Measurements from ENCODE around the gene FYTTD1. TPM values are rescaled to one million over a fixed set of nuclear protein-coding genes. Genes with fewer than 3 reads are reported as not detected.

FYTTD1 gene
- total and polyA plus RNA-seq, 2 of the 4 experiments (the other 2 are of a cell fraction): 20.4 to 50.2 TPM

GRCh38 chr3:197809356-197810020, 59.8 kb downstream of the FYTTD1 start:
- Histone ChIP-seq H4K91ac (ENCODE audit: insufficient read depth, low read depth, low read length) (0 out of 2 replicates have a peak overlapping the region, but pooled peaks have one; percentile 16), H3K23ac (ENCODE audit: low read depth, low read length) (no peak overlapping the region; the same call in 1 of the 2 replicates), H3K27ac (ENCODE audit: insufficient read depth, low read length) (peak overlapping the region; percentile 54; the same call in 1 of the 2 replicates), H3K18ac (ENCODE audit: low read depth, low read length) (peak overlapping the region; percentile 86; the same call in 1 of the 2 replicates), H3K9me3 (ENCODE audit: control insufficient read depth, insufficient read depth, low read length) (no peaks in the 10 kb centered on the region), H2BK15ac (ENCODE audit: low read depth, low read length) (no peak overlapping the region), H3K4me3 (ENCODE audit: insufficient read depth, low read depth, low read length) (peak overlapping the region; percentile 10; the same call in 1 of the 2 replicates), H3K14ac (replicated peaks; ENCODE audit: low read depth, low read length) (peak overlapping the region; percentile 45; the same call in 1 of the 2 replicates), H3K56ac (ENCODE audit: extremely low read depth, insufficient read depth, low read length) (no peak overlapping the region), H2AK5ac (ENCODE audit: low read depth, low read length) (no peak overlapping the region), H2AFZ (replicated peaks; ENCODE audit: low read length, poor library complexity) (no peak overlapping the region), H3K9ac (ENCODE audit: low read depth, low read length) (no peak overlapping the region; the same call in 1 of the 2 replicates), H3K36me3 (ENCODE audit: control insufficient read depth, insufficient read depth, low read length) (no peaks in the 10 kb centered on the region), H3K4me1 (ENCODE audit: control insufficient read depth, insufficient read depth, low read length) (peaks cover 19% of the 10 kb centered on the region), H4K8ac (ENCODE audit: low read depth in 2 of 2, low read length in 2 of 2) (peak overlapping the region in 1 of 2 experiments; percentile 19; a peak in 1 of 4 replicates), H4K5ac (ENCODE audit: low read depth, low read length) (peak overlapping the region; percentile 35; the same call in 1 of the 2 replicates), H2AK9ac (replicated peaks; ENCODE audit: low read depth, low read length, poor library complexity) (no peak overlapping the region), H2BK20ac (ENCODE audit: low read depth, low read length) (no peak overlapping the region), H2BK120ac (ENCODE audit: low read depth, low read length) (no peak overlapping the region), H3K4me2 (ENCODE audit: low read depth, low read length) (peak overlapping the region; percentile 94), H3K9me1 (ENCODE audit: insufficient read depth, low read length) (peaks cover 8% of the 10 kb centered on the region), H3K27me3 (ENCODE audit: control insufficient read depth, insufficient read depth, low read length) (no peaks in the 10 kb centered on the region), H3K4ac (ENCODE audit: low read depth, low read length) (peak overlapping the region; percentile 31; the same call in 1 of the 2 replicates), H2BK5ac (ENCODE audit: low read depth, low read length, poor library complexity, severe bottlenecking) (peak overlapping the region; percentile 84), H3K79me1 (ENCODE audit: low read depth in 1 of 2, low read length in 2 of 2) (peaks cover 14 to 51% of the 10 kb centered on the region in 2 experiments), H4K20me1 (ENCODE audit: insufficient read depth, low read length) (peaks cover 46% of the 10 kb centered on the region)
- dilution Hi-C loops (cut with HindIII; ENCODE audit: low sequenced_read_pairs, unreplicated experiment) (no loop called here), in situ Hi-C loops (cut with MboI; ENCODE audit: low sequenced_read_pairs) (no loop called here), intact Hi-C loops (cut with micrococcal nuclease) (no loop called here)
- POLR2A ChIA-PET (ENCODE audit: unreplicated experiment): no interaction called here
- ATAC-seq (ENCODE audit: low read depth): peak; percentile 71
- CTCF ChIA-PET: no interaction called here
- BruUV-seq (replicated peaks): no TSS peak
- TF ChIP-seq RFX5 (IDR thresholded peaks at IDR 0.05; ENCODE audit: low read depth, low read length): no peak
- TF ChIP-seq, protein P1, sequence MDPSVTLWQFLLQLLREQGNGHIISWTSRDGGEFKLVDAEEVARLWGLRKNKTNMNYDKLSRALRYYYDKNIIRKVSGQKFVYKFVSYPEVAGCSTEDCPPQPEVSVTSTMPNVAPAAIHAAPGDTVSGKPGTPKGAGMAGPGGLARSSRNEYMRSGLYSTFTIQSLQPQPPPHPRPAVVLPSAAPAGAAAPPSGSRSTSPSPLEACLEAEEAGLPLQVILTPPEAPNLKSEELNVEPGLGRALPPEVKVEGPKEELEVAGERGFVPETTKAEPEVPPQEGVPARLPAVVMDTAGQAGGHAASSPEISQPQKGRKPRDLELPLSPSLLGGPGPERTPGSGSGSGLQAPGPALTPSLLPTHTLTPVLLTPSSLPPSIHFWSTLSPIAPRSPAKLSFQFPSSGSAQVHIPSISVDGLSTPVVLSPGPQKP (IDR thresholded peaks at IDR 0.05; ENCODE audit: borderline replicate concordance, low read depth, low read length): no peak
- TF ChIP-seq MXI1 (IDR thresholded peaks at IDR 0.05; ENCODE audit: borderline replicate concordance, low read depth, low read length): no peak
- no peak for TF ChIP-seq USF2 (IDR thresholded peaks at IDR 0.05; ENCODE audit: low read depth, low read length)
- no peak for TF ChIP-seq RAD21 (IDR thresholded peaks at IDR 0.05; ENCODE audit: low read length)
- no peak for TF ChIP-seq CTCF (conservative IDR thresholded peaks at IDR 0.05; ENCODE audit: low read depth, low read length)
- no peak for TF ChIP-seq CHD1 (IDR thresholded peaks at IDR 0.05; ENCODE audit: low read depth, low read length)
- TF ChIP-seq FOS (IDR thresholded peaks at IDR 0.05; ENCODE audit: low read depth, low read length): no peak
- TF ChIP-seq BHLHE40 (IDR thresholded peaks at IDR 0.05; ENCODE audit: low read depth, low read length): no peak
- no peak for TF ChIP-seq SMC3 (IDR thresholded peaks at IDR 0.05; ENCODE audit: low read depth, low read length)
- TF ChIP-seq MAFK (IDR thresholded peaks at IDR 0.05; ENCODE audit: low read depth, low read length): no peak
- no CpG with 5 or more reads among the region's 2 CpGs for WGBS, 2 experiments (ENCODE audit: extremely low coverage in 2 of 2, insufficient read length in 1 of 2)
- DNase-seq: peak; percentile 85
